B cell (primary cell): ENCODE results near the gene AGRP.

Experiments
- CTCF ChIP-seq: fragments of 200-600 bp; IDR thresholded peaks from one replicate; pipeline ENCODE4 v1.8.0; 2022; ENCODE audit warnings: antibody characterized with exemption, mild to moderate bottlenecking
- EZH2 ChIP-seq: IDR thresholded peaks from 2 replicates; pipeline ENCODE4 v1.6.1; 2012; ENCODE audit warnings: borderline replicate concordance, low read depth, mild to moderate bottlenecking, moderate library complexity, low read length; ENCODE audit not compliant: insufficient read depth, poor library complexity, severe bottlenecking

GRCh38 chr16:67509016-67509415 lies 25.7 kb upstream of the AGRP start:
- TF ChIP-seq CTCF (no peak), EZH2 (no peak)
